ENCODE measurements around the gene EYS. TPM values are rescaled to one million over a fixed set of nuclear protein-coding genes. Genes with fewer than 3 reads are reported as not detected.
A peak's percentile ranks its signal among the peaks of the same experiment; 100 is the strongest.

EYS gene
- polyA plus RNA-seq, 1 of the 3 experiments (the other 2 are of a cell fraction) = 0.05 TPM

DNA sequence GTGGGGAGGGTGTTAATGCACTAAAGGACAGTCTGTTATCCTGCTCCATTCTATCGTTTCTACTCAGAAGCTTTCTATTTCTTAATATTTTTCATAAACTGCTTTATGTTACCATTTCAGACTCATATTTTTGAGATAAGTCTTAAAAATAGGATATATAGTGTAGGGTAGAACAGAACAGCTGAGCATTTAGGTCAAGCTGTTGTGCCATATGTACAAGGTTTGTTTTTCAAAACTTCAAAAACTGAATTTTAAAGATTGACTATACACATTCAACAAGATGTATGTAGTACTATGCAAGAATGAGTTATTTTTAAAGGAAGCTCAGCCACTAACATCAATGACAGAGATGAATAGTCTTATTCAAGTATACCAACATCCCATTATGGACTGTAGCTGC lies 1634.3 kb downstream of the EYS start:
- POLR2A ChIA-PET = no interaction called here
- no peak overlapping the region for H2AFZ ChIP-seq (ENCODE audit: low read depth)
- H3K27me3 ChIP-seq (ENCODE audit: insufficient read depth) = no peaks in the 10 kb centered on the region
- H3K4me2 ChIP-seq = no peak overlapping the region
- no peaks in the 10 kb centered on the region for H3K36me3 ChIP-seq (replicated peaks in 1 of 2; ENCODE audit: control insufficient read depth in 1 of 2, insufficient read depth in 2 of 2, low read length in 1 of 2)
- H3K9me2 ChIP-seq = 0 out of 2 replicates have a peak, but pooled peaks cover 3% of the 10 kb centered on the region
- DNase-seq = no peak
- CTCF ChIA-PET = no interaction called here
- H3K79me2 ChIP-seq (ENCODE audit: insufficient read depth) = no peaks in the 10 kb centered on the region
- no peaks in the 10 kb centered on the region for H3K9me3 ChIP-seq
- no peak overlapping the region for H3K9ac ChIP-seq
- no peaks in the 10 kb centered on the region; a peak in 1 of 4 replicates for H3K4me1 ChIP-seq (ENCODE audit: control insufficient read depth in 1 of 2, insufficient read depth in 2 of 2, low read depth in 1 of 2, low read length in 1 of 2)
- no peak overlapping the region for H3K27ac ChIP-seq (ENCODE audit: low read depth in 2 of 2, low read length in 1 of 2)
- H3F3A ChIP-seq (replicated peaks; ENCODE audit: insufficient read depth) = no peaks in the 10 kb centered on the region
- no peak for TF ChIP-seq CHD2 (IDR thresholded peaks at IDR 0.05; ENCODE audit: low read length, partially characterized antibody)
- TF ChIP-seq TCF12 (IDR thresholded peaks at IDR 0.05) = no peak
- TF ChIP-seq, protein P1, sequence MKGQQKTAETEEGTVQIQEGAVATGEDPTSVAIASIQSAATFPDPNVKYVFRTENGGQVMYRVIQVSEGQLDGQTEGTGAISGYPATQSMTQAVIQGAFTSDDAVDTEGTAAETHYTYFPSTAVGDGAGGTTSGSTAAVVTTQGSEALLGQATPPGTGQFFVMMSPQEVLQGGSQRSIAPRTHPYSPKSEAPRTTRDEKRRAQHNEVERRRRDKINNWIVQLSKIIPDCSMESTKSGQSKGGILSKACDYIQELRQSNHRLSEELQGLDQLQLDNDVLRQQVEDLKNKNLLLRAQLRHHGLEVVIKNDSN (IDR thresholded peaks at IDR 0.05; ENCODE audit: borderline replicate concordance, low read depth) = no peak
- TF ChIP-seq POLR2AphosphoS5 (IDR thresholded peaks at IDR 0.05; ENCODE audit: low read depth, low read length) = no peak
- WGBS (ENCODE audit: low lambda C conversion rate) = 67% methylated on average over 1 of the region's 1 CpG
- H3K4me3 ChIP-seq (ENCODE audit: low read depth in 2 of 2, low read length in 1 of 2) = no peak overlapping the region
- H4K20me1 ChIP-seq (ENCODE audit: insufficient read depth) = no peaks in the 10 kb centered on the region

DNA sequence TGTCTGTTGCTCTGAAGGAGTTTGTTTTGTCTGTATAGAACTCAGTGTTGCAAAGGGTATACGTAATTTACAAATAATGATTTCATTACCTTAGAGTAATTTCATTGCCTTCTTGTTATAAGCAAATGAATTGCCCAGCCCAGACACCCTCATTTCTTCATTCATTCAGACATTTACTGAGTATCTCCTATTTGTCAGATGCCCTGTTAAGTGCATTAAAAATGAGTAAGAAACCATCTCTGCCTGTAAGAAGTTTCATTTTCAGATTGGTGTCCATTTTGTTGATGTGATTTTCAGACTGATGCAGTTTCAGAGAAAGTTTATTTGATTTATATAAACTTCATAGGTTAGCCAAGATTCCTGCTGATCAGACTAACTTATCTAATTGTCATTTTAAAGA lies 1642.1 kb downstream of the EYS start:
- Histone ChIP-seq H3K36me3 (replicated peaks in 1 of 2; ENCODE audit: control insufficient read depth in 1 of 2, insufficient read depth in 2 of 2, low read length in 1 of 2) (no peaks in the 10 kb centered on the region), H3K9me2 (no peaks in the 10 kb centered on the region), H3K4me1 (ENCODE audit: control insufficient read depth in 1 of 2, insufficient read depth in 2 of 2, low read depth in 1 of 2, low read length in 1 of 2) (0 out of 4 replicates have a peak, but pooled peaks cover 0 to 4% of the 10 kb centered on the region in 2 experiments), H3K4me2 (peak overlapping the region; percentile 12; the same call in 1 of the 2 replicates), H2AFZ (ENCODE audit: low read depth) (peak overlapping the region; percentile 82), H3K79me2 (ENCODE audit: insufficient read depth) (no peaks in the 10 kb centered on the region), H3K4me3 (ENCODE audit: low read depth in 2 of 2, low read length in 1 of 2) (no peak overlapping the region), H3K27ac (ENCODE audit: low read depth in 2 of 2, low read length in 1 of 2) (peak overlapping the region in 1 of 2 experiments; percentile 39; a peak in 2 of 4 replicates), H4K20me1 (ENCODE audit: insufficient read depth) (no peaks in the 10 kb centered on the region), H3K9ac (no peak overlapping the region), H3K9me3 (peaks cover 3% of the 10 kb centered on the region; the same call in 1 of the 2 replicates), H3K27me3 (ENCODE audit: insufficient read depth) (no peaks in the 10 kb centered on the region), H3F3A (replicated peaks; ENCODE audit: insufficient read depth) (peaks cover 4% of the 10 kb centered on the region)
- DNase-seq = no peak
- no peak for TF ChIP-seq YY1 (IDR thresholded peaks at IDR 0.05; ENCODE audit: low read depth)
- TF ChIP-seq, protein P2, sequence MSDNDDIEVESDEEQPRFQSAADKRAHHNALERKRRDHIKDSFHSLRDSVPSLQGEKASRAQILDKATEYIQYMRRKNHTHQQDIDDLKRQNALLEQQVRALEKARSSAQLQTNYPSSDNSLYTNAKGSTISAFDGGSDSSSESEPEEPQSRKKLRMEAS (IDR thresholded peaks at IDR 0.05; ENCODE audit: low read depth) = no peak
- no peak for TF ChIP-seq GABPA (IDR thresholded peaks at IDR 0.05; ENCODE audit: low read depth)
- no peak for TF ChIP-seq RXRA (IDR thresholded peaks at IDR 0.05; ENCODE audit: borderline replicate concordance, low read depth)
- TF ChIP-seq CHD2 (IDR thresholded peaks at IDR 0.05; ENCODE audit: low read length, partially characterized antibody) = no peak
- TF ChIP-seq GATA2 (CRISPR knock-in tag; IDR thresholded peaks at IDR 0.05) = no peak
- no peak for TF ChIP-seq ELF1 (IDR thresholded peaks at IDR 0.05)
- TF ChIP-seq, protein P3, sequence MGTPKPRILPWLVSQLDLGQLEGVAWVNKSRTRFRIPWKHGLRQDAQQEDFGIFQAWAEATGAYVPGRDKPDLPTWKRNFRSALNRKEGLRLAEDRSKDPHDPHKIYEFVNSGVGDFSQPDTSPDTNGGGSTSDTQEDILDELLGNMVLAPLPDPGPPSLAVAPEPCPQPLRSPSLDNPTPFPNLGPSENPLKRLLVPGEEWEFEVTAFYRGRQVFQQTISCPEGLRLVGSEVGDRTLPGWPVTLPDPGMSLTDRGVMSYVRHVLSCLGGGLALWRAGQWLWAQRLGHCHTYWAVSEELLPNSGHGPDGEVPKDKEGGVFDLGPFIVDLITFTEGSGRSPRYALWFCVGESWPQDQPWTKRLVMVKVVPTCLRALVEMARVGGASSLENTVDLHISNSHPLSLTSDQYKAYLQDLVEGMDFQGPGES (IDR thresholded peaks at IDR 0.05; ENCODE audit: low read depth, low read length) = no peak
- TF ChIP-seq, protein P4, sequence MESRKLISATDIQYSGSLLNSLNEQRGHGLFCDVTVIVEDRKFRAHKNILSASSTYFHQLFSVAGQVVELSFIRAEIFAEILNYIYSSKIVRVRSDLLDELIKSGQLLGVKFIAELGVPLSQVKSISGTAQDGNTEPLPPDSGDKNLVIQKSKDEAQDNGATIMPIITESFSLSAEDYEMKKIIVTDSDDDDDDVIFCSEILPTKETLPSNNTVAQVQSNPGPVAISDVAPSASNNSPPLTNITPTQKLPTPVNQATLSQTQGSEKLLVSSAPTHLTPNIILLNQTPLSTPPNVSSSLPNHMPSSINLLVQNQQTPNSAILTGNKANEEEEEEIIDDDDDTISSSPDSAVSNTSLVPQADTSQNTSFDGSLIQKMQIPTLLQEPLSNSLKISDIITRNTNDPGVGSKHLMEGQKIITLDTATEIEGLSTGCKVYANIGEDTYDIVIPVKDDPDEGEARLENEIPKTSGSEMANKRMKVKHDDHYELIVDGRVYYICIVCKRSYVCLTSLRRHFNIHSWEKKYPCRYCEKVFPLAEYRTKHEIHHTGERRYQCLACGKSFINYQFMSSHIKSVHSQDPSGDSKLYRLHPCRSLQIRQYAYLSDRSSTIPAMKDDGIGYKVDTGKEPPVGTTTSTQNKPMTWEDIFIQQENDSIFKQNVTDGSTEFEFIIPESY (IDR thresholded peaks at IDR 0.05; ENCODE audit: borderline replicate concordance, low read depth) = no peak
- no peak for TF ChIP-seq TEAD4 (IDR thresholded peaks at IDR 0.05; ENCODE audit: borderline replicate concordance, insufficient read depth)
- POLR2A ChIA-PET = no interaction called here
- 83% methylated on average over 1 of the region's 1 CpG for WGBS (ENCODE audit: low lambda C conversion rate)
- CTCF ChIA-PET = no interaction called here

Data from SK-N-SH (cell line).